ENCODE data around the gene COL20A1.
A peak's percentile ranks its signal among the peaks of the same experiment; 100 is the strongest.

Gene COL20A1

DNA sequence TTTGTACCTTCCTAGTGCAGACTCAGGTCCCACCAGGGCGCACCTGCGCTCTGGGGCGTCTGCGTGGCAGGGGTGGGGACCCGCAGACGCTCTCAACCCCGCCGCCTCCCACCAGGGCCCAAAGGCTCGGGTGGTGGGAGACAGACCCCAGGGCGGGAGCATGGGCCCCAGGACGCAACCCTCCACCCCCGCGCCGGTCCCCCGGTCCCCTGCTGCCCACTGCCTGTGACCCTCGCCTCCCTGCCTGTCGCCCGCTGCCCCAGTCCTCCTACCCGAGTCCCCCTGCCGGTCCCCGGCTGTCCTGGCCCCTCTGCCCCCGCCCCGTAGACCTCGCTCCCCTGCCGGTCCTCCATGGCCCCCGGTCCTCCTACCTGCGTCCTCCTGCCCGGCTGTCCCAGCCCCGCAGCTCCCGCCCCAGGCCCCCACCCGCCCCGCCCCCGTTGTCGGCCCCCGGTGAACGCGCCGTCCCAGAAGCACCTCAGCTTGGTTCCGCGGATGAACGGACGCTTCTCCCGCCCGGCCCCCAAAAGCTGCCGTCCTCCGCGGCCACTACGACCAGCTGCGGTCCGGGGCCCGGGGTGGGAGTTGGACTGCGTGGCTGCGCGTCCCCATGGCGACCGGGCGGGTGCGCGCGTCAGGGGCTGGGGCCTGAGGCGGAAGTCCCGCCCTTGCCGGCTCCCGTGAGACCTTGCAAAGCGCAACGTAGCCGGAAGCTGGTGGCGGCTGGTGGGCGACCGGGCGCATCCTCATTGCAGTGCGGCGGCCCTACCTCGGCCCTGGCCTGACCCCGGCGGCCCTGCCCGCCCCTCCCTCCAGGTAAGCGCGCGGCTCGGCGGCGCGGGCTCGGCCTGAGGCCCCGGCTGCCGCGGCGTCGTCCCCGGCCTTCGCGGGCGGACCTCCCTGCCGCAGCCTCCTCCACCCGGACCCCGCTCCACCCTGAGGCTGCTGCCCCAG lies 20.6 kb upstream of the COL20A1 start, which contains the start of gene ARFGAP1:
Gene ARFGAP1, plus strand, starts transcription at position 709 of the 954 bp plus-strand sequence. CDS start 2,768 bp downstream, outside the sequence.
- peak; percentile 47 for DNase-seq (ENCODE audit: low read depth)
- H3K4me3 ChIP-seq (ENCODE audit: low read depth, low read length): peak within 1 kb of the TSS; percentile 93
- TF ChIP-seq, protein P1, sequence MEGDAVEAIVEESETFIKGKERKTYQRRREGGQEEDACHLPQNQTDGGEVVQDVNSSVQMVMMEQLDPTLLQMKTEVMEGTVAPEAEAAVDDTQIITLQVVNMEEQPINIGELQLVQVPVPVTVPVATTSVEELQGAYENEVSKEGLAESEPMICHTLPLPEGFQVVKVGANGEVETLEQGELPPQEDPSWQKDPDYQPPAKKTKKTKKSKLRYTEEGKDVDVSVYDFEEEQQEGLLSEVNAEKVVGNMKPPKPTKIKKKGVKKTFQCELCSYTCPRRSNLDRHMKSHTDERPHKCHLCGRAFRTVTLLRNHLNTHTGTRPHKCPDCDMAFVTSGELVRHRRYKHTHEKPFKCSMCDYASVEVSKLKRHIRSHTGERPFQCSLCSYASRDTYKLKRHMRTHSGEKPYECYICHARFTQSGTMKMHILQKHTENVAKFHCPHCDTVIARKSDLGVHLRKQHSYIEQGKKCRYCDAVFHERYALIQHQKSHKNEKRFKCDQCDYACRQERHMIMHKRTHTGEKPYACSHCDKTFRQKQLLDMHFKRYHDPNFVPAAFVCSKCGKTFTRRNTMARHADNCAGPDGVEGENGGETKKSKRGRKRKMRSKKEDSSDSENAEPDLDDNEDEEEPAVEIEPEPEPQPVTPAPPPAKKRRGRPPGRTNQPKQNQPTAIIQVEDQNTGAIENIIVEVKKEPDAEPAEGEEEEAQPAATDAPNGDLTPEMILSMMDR (IDR thresholded peaks at IDR 0.05; ENCODE audit: control insufficient read depth, extremely low read depth, insufficient read depth): no peak

DNA sequence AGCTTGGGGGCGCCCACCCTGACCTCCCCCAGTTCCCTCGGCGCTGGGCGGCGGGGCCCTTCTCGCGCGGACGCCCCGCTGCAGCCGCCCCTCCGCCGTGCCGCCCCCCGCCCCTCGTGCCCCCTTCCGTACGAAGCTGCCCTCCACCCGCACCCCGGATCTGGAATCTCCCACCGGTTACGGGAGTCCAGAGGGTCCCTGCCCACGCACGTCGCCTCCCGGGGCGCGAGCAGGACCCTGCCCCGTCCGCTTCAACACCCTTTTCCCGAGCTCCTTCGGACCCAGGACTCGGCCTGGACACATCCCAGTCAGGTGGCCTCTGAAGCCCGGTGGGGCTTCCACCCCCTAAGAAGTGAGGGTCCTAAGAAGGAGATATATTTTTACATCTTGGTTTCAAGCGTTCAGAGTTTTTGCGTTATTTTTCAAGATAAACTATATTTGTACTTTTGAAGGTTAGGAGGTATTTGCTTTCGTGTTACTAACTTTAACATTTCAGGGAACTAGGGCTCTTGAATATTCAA lies 19.9 kb upstream of the COL20A1 start:
- DNase-seq (ENCODE audit: low read depth): no peak
- H3K4me3 ChIP-seq (ENCODE audit: low read depth, low read length): peak overlapping the region; percentile 93
- TF ChIP-seq, protein P1 (IDR thresholded peaks at IDR 0.05; ENCODE audit: control insufficient read depth, extremely low read depth, insufficient read depth): no peak

DNA sequence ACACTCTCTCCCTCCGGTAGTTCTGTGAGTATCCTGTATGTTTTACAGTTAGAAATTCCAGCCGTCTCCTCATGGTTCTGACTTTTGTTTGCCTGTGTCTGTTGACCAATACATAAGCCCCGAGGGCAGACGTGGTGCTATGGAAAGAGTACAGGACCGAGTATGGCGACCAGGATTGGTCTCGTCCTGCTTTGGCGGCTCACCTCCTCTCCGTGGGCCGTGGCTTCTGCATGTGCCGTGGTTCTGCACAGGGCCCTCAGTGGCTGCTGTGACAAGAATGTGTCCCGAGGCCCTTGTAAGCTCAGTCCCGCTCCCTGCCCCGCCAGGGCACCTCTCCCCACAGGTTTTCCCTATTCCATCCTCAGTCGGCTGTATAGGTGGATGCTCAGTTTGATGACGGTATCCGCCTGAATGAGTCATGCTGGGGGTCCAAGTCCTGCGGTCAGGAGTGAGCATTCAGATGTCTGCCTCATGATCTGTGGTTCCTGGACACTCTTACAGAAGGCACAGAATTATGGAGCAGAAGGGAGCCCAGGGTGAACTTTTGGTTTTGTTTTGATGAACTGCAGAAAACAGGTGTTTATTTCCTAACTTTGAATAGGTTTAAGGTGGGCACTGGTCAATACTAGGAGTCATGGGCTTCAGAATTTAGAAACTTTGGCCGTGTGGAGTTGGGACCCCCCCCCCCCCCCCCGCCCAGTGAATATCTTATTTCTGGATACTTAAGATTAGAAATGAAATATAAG lies 19.2 kb upstream of the COL20A1 start:
- peak overlapping the region; percentile 93 for H3K4me3 ChIP-seq (ENCODE audit: low read depth, low read length)
- no peak for DNase-seq (ENCODE audit: low read depth)
- TF ChIP-seq, protein P1 (IDR thresholded peaks at IDR 0.05; ENCODE audit: control insufficient read depth, extremely low read depth, insufficient read depth): no peak

DNA sequence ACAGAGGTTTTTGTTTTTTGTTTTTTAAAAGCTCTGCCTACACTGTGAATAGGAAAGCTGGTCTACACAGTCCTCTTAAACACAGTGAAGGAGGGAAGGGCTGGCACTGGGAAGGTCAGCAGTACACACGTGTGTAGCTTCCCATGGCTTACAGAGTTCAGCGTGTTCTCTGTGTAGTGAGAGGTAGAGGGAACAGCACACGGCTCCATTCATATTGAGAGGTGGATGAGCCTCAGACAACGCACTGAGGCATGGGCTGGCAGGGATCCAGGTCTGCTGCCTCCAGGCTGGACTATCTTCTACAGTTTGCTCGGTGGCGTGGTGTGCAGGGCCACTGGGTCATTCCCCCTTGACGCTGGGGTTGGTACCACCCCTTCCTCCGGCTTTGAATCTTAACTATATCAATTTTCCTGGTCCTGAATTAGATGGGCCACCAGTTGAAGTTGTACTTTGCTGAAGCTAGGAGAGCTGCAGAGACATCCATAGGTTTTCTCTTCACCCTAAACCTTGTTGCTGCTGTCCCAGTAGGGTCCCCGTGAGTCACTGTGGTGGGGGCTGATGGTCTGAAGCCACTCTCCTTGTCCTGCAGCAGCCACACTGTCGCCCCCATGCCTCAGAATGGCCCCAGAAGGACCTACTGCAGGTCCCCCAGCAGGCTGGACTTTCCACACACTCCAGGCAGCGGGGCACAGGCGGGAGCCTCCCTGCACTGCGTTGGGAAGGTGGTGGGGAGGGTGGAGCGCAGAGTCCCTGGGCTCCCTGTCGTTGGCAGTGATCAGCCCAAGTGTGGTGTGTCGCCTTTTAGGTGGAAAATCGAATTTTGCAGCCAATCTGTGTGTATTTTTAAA lies 18.4 kb upstream of the COL20A1 start:
- DNase-seq (ENCODE audit: low read depth): no peak
- TF ChIP-seq, protein P1 (IDR thresholded peaks at IDR 0.05; ENCODE audit: control insufficient read depth, extremely low read depth, insufficient read depth): no peak
- H3K4me3 ChIP-seq (ENCODE audit: low read depth, low read length): peak overlapping the region; percentile 93; the same call in 1 of the 2 replicates

DNA sequence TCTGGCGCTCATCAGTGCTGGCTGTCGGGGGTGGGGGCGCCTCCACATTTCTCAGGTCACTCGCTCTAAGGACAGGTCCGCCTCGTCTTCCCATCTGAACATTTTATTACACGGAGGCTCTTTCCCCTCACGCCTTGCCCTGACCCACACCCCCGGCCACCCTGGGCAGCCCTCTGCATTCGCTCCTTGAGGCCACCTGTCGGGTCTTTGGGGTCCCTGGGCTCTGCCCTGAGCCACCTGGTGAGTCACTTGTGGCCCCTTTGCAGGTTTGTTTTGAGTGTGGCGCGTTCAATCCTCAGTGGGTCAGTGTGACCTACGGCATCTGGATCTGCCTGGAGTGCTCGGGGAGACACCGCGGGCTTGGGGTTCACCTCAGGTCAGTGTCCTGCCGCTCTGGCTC lies 17.2 kb upstream of the COL20A1 start:
- no peak overlapping the region for H3K4me3 ChIP-seq (ENCODE audit: low read depth, low read length)
- TF ChIP-seq, protein P1 (IDR thresholded peaks at IDR 0.05; ENCODE audit: control insufficient read depth, extremely low read depth, insufficient read depth): no peak
- DNase-seq (ENCODE audit: low read depth): no peak

DNA sequence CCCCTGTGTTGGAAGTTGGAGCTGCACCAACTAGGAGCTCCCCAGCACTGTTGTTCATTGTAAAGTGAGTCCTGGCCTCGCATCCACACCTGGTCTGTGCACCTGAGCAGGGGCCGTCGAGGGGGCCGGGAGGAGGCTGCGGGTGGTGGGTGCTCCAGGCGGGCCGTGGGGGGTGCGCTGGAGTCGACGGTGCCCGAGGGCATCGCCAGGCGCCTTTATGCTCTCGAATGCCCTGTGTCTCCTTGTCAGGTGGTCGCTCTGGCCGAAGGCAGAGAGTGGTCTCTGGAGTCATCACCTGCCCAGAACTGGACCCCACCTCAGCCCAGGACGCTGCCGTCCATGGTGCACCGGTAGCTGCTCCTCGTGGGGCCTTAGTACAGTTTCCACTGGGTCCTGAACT lies 16.0 kb upstream of the COL20A1 start:
- TF ChIP-seq, protein P1 (IDR thresholded peaks at IDR 0.05; ENCODE audit: control insufficient read depth, extremely low read depth, insufficient read depth): no peak
- DNase-seq (ENCODE audit: low read depth): no peak
- H3K4me3 ChIP-seq (ENCODE audit: low read depth, low read length): no peak overlapping the region
